MCF 10A (cell line): Measurements from ENCODE around the gene RASSF7. TPM values are rescaled to one million over a fixed set of nuclear protein-coding genes. Genes with fewer than 3 reads are reported as not detected.

Experiments
- BruUV-seq: library from RNA; stranded (reverse); fragments of 400-500 nt; replicated peaks from 2 replicates; lab custom pipeline; 2021; lab: Mats Ljungman, UMichigan
- CTCF ChIA-PET: fragments of 300-600 bp; sonication (Branson Sonifier 250); formaldehyde crosslinking; extraction: SDS; loops from one replicate; lab custom pipeline; 2021; ENCODE audit warnings: antibody characterized with exemption, inconsistent platforms; lab: Yijun Ruan, JAX
- POLR2A ChIA-PET: fragments of 300-600, 350-650 bp; sonication (Branson Sonifier 250); formaldehyde crosslinking; extraction: SDS; loops from one replicate; lab custom pipeline; 2020; ENCODE audit warnings: antibody characterized with exemption, inconsistent platforms; lab: Yijun Ruan, JAX
- DNase-seq: peaks from one replicate; pipeline ENCODE4 v3.0.0-alpha.2; 2018; ENCODE audit not compliant: unreplicated experiment
- H3K27ac Mint-ChIP-seq: one replicate; pipeline ENCODE4 v1.8.0; 2022; ENCODE audit warnings: mild to moderate bottlenecking, low read depth, mixed read lengths; ENCODE audit not compliant: unreplicated experiment
- H3K27me3 Mint-ChIP-seq: one replicate; pipeline ENCODE4 v1.8.0; 2022; ENCODE audit warnings: mixed read lengths; ENCODE audit not compliant: insufficient read depth, unreplicated experiment
- H3K36me3 Mint-ChIP-seq: one replicate; pipeline ENCODE4 v1.8.0; 2022; ENCODE audit warnings: mild to moderate bottlenecking, moderate library complexity, mixed read lengths; ENCODE audit not compliant: insufficient read depth, unreplicated experiment
- H3K4me1 Mint-ChIP-seq: one replicate; pipeline ENCODE4 v1.8.0; 2022; ENCODE audit warnings: mixed read lengths; ENCODE audit not compliant: insufficient read depth, unreplicated experiment
- H3K4me3 Mint-ChIP-seq: one replicate; pipeline ENCODE4 v1.8.0; 2022; ENCODE audit warnings: mild to moderate bottlenecking, moderate library complexity, mixed read lengths; ENCODE audit not compliant: unreplicated experiment
- H3K9me3 Mint-ChIP-seq: one replicate; pipeline ENCODE4 v1.8.0; 2022; ENCODE audit warnings: mixed read lengths; ENCODE audit not compliant: unreplicated experiment
- intact Hi-C: fragments of 100-400 bp; cut with micrococcal nuclease; formaldehyde crosslinking; loops from 2 replicates; pipeline ENCODE4 v1.14.1; 2022
- total RNA-seq: library from RNA; stranded (reverse); gene quantifications from 2 replicates; pipeline ENCODE4 v1.2.3, GENCODE V29; 2022
- TF ChIP-seq, protein P1 (sequence below): fragments of 200-600 bp; IDR thresholded peaks from one replicate; pipeline ENCODE4 v1.8.0; 2022; ENCODE audit warnings: antibody characterized with exemption, mild to moderate bottlenecking; ENCODE audit not compliant: unreplicated experiment

Gene RASSF7
- total RNA-seq, 1 experiment from 2014 or later = 13.3 TPM

GRCh38 chr11:544817-545166 is 16.0 kb upstream of the RASSF7 start:
- H3K27me3 Mint-ChIP-seq = no peaks in the 10 kb centered on the region
- BruUV-seq = no TSS peak
- H3K36me3 Mint-ChIP-seq = peaks cover 5% of the 10 kb centered on the region
- DNase-seq = no peak
- no peak overlapping the region for H3K27ac Mint-ChIP-seq
- TF ChIP-seq, protein P1, sequence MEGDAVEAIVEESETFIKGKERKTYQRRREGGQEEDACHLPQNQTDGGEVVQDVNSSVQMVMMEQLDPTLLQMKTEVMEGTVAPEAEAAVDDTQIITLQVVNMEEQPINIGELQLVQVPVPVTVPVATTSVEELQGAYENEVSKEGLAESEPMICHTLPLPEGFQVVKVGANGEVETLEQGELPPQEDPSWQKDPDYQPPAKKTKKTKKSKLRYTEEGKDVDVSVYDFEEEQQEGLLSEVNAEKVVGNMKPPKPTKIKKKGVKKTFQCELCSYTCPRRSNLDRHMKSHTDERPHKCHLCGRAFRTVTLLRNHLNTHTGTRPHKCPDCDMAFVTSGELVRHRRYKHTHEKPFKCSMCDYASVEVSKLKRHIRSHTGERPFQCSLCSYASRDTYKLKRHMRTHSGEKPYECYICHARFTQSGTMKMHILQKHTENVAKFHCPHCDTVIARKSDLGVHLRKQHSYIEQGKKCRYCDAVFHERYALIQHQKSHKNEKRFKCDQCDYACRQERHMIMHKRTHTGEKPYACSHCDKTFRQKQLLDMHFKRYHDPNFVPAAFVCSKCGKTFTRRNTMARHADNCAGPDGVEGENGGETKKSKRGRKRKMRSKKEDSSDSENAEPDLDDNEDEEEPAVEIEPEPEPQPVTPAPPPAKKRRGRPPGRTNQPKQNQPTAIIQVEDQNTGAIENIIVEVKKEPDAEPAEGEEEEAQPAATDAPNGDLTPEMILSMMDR = no peak
- H3K4me3 Mint-ChIP-seq = no peak overlapping the region
- H3K4me1 Mint-ChIP-seq = no peaks in the 10 kb centered on the region
- ChIA-PET CTCF (interaction anchor here (1.4 kb wide), 1 partner anchor 9 kb away, joined by 6 read pairs; the partner anchor contains the start of gene HRAS), POLR2A (interaction anchor here (1.0 to 1.3 kb wide), 3 partner anchors 9 to 152 kb away, joined by 3 to 4 read pairs (median 3); no protein-coding TSS in a partner anchor)
- intact Hi-C loops = no loop called here
- no peaks in the 10 kb centered on the region for H3K9me3 Mint-ChIP-seq

GRCh38 chr11:545171-545570 is 15.6 kb upstream of the RASSF7 start:
- CTCF ChIA-PET = interaction anchor here (0.7 to 1.4 kb wide), 3 partner anchors 9 to 26 kb away, joined by 3 to 6 read pairs (median 4); partner anchors contain the start of gene HRAS
- Mint-ChIP-seq H3K9me3 (no peaks in the 10 kb centered on the region), H3K27ac (no peak overlapping the region), H3K4me1 (no peaks in the 10 kb centered on the region), H3K36me3 (peaks cover 5% of the 10 kb centered on the region), H3K4me3 (no peak overlapping the region), H3K27me3 (no peaks in the 10 kb centered on the region)
- POLR2A ChIA-PET = interaction anchor here (0.7 to 1.3 kb wide), 4 partner anchors 9 to 152 kb away, joined by 3 to 4 read pairs (median 3); no protein-coding TSS in a partner anchor
- no peak for DNase-seq
- intact Hi-C loops = no loop called here
- TF ChIP-seq, protein P1 = no peak
- BruUV-seq = no TSS peak

GRCh38 chr11:548700-549603 is 11.8 kb upstream of the RASSF7 start:
- H3K4me3 Mint-ChIP-seq = no peak overlapping the region
- H3K36me3 Mint-ChIP-seq = no peaks in the 10 kb centered on the region
- no peaks in the 10 kb centered on the region for H3K27me3 Mint-ChIP-seq
- H3K4me1 Mint-ChIP-seq = no peaks in the 10 kb centered on the region
- H3K27ac Mint-ChIP-seq = no peak overlapping the region
- no peak for DNase-seq
- TF ChIP-seq, protein P1 = no peak
- POLR2A ChIA-PET = interaction anchor here (1.0 kb wide), 1 partner anchor 13 kb away, joined by 5 read pairs; the partner anchor contains the start of gene HRAS
- H3K9me3 Mint-ChIP-seq = no peaks in the 10 kb centered on the region
- intact Hi-C loops = no loop called here
- CTCF ChIA-PET = no interaction called here
- no TSS peak for BruUV-seq

GRCh38 chr11:550021-550745 is 10.6 kb upstream of the RASSF7 start:
- BruUV-seq = no TSS peak
- no peaks in the 10 kb centered on the region for H3K27me3 Mint-ChIP-seq
- H3K27ac Mint-ChIP-seq = no peak overlapping the region
- H3K36me3 Mint-ChIP-seq = no peaks in the 10 kb centered on the region
- no peaks in the 10 kb centered on the region for H3K9me3 Mint-ChIP-seq
- POLR2A ChIA-PET = no interaction called here
- intact Hi-C loops = no loop called here
- H3K4me3 Mint-ChIP-seq = no peak overlapping the region
- no peak for DNase-seq
- TF ChIP-seq, protein P1 = no peak
- CTCF ChIA-PET = interaction anchor here (0.6 to 0.7 kb wide), 2 partner anchors 28 to 31 kb away, joined by 3 read pairs; no protein-coding TSS in a partner anchor
- H3K4me1 Mint-ChIP-seq = no peaks in the 10 kb centered on the region
